BE2C (cell line): ENCODE measurements around the gene PTPN6.
A peak's percentile ranks its signal among the peaks of the same experiment; 100 is the strongest.

ENCODE experiments used
- DNase-seq: peaks from one replicate; pipeline ENCODE4 v3.0.0-alpha.2; 2020
- H3K27me3 ChIP-seq: fragments of 250-450 bp; sonication (Bioruptor Pico); 2 replicates; pipeline ENCODE4 v1.5.1; 2020; ENCODE audit warnings: mild to moderate bottlenecking
- H3K36me3 ChIP-seq: fragments of 250-450 bp; sonication (Bioruptor Pico); 2 replicates; pipeline ENCODE4 v1.5.1; 2020; ENCODE audit warnings: mild to moderate bottlenecking
- H3K4me1 ChIP-seq: fragments of 250-450 bp; sonication (Bioruptor Pico); 2 replicates; pipeline ENCODE4 v1.5.1; 2020
- H3K4me3 ChIP-seq: 2 replicates; pipeline ENCODE4 v1.5.1; 2011; ENCODE audit warnings: low read depth, low read length
- H3K9me3 ChIP-seq: fragments of 250-450 bp; sonication (Bioruptor Pico); 2 replicates; pipeline ENCODE4 v1.5.1; 2020
- CTCF ChIP-seq: IDR thresholded peaks from 2 replicates; pipeline ENCODE4 v1.5.1; 2012; ENCODE audit warnings: mild to moderate bottlenecking, low read depth, low read length

Gene PTPN6

GRCh38 chr12:6961278-6961694 is 10.1 kb downstream of the PTPN6 start:
- H3K36me3 ChIP-seq, result peaks cover 19% of the 10 kb centered on the region
- no peaks in the 10 kb centered on the region for H3K9me3 ChIP-seq
- no peak for TF ChIP-seq CTCF
- no peaks in the 10 kb centered on the region for H3K27me3 ChIP-seq
- peak; percentile 57 for DNase-seq
- H3K4me3 ChIP-seq, result peak overlapping the region; percentile 55
- peaks cover 35% of the 10 kb centered on the region for H3K4me1 ChIP-seq

DNA sequence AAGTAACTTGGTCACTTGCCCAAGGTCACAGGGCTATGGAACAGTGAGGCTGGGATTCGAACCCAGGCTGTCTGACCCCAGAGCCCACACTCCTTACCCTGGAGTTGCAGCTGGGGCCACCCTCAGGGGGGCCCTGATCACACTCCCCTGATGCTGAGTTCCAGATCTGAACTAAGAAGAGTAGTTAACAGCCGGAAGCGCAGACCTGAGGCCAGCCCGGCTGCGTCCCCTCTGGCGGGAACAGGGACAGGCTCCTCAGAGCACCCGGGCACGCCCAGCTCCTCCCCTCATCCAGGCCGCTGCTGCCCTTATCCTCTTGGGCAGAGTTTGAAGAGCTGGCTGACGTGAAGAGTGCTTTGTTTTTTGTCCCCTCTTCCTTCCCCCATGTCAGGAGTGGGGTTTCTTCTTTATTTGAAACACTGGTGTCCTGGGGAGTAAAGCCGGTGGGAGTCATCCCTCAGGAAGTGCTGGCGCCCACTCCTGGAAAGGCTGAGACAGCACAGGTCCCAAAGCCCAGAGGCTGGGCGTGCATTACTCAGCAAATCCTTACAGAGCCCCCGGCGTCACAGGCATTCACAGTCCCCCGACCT is 10.6 kb downstream of the PTPN6 start:
- Histone ChIP-seq H3K4me3 (peak overlapping the region; percentile 55), H3K4me1 (peaks cover 35% of the 10 kb centered on the region), H3K36me3 (peaks cover 24% of the 10 kb centered on the region), H3K27me3 (no peaks in the 10 kb centered on the region), H3K9me3 (no peaks in the 10 kb centered on the region)
- peak; percentile 83 for TF ChIP-seq CTCF
- peak; percentile 90 for DNase-seq

DNA sequence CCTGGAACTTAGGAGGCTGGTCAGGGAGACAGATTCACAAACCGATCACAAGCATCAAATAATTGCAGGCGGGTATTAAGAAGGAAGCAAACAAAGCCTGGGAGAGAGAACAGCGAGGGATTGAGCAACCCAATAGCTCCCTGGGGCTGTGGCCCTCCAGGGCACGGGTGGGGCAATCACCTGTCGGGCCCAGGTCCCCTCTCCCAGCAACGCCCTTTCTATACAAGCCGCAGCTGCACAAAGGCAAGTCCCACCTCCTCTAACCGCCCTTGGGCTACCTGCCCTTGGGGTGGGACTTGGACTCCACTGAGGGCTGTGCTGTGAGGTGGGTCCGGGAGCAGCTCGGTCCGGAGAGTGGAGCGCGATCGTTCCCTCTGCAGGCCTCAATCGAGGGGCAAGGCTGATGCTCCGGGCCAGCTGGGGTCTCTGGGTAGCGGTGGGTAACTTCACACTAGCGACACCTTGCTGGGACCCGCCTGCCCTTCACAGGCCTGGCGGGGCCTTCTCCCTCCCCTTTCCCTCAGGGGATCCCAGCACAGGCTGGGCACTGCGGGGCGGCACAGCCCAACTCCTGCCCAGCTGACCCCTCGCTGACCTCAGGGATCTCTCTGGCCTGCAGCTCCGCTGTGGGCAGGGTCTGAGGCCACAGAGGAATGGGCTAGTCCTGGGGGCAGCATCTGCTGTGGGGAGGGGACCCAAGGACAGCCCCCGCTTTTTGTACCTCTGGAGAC is 11.3 kb downstream of the PTPN6 start:
- Histone ChIP-seq H3K4me3 (peak overlapping the region; percentile 55), H3K27me3 (no peaks in the 10 kb centered on the region), H3K36me3 (peaks cover 31% of the 10 kb centered on the region), H3K4me1 (peaks cover 35% of the 10 kb centered on the region), H3K9me3 (no peaks in the 10 kb centered on the region)
- no peak for DNase-seq
- no peak for TF ChIP-seq CTCF

GRCh38 chr12:6963016-6963731 is 12.0 kb downstream of the PTPN6 start:
- no peaks in the 10 kb centered on the region for H3K9me3 ChIP-seq
- H3K36me3 ChIP-seq, result peaks cover 38% of the 10 kb centered on the region
- DNase-seq, result no peak
- H3K27me3 ChIP-seq, result no peaks in the 10 kb centered on the region
- H3K4me3 ChIP-seq, result no peak overlapping the region
- no peak for TF ChIP-seq CTCF
- peaks cover 35% of the 10 kb centered on the region for H3K4me1 ChIP-seq

GRCh38 chr12:6963791-6964413 is 12.7 kb downstream of the PTPN6 start:
- no peak overlapping the region for H3K4me3 ChIP-seq
- peaks cover 46% of the 10 kb centered on the region for H3K36me3 ChIP-seq
- H3K27me3 ChIP-seq, result no peaks in the 10 kb centered on the region
- no peak for DNase-seq
- no peaks in the 10 kb centered on the region for H3K9me3 ChIP-seq
- no peak for TF ChIP-seq CTCF
- peaks cover 35% of the 10 kb centered on the region for H3K4me1 ChIP-seq
